ENCODE results near the gene TGFBR2. TPM values are rescaled to one million over a fixed set of nuclear protein-coding genes. Genes with fewer than 3 reads are reported as not detected.

Gene TGFBR2
- total RNA-seq, 1 donor from 2014 or later = 39.9 TPM

DNA sequence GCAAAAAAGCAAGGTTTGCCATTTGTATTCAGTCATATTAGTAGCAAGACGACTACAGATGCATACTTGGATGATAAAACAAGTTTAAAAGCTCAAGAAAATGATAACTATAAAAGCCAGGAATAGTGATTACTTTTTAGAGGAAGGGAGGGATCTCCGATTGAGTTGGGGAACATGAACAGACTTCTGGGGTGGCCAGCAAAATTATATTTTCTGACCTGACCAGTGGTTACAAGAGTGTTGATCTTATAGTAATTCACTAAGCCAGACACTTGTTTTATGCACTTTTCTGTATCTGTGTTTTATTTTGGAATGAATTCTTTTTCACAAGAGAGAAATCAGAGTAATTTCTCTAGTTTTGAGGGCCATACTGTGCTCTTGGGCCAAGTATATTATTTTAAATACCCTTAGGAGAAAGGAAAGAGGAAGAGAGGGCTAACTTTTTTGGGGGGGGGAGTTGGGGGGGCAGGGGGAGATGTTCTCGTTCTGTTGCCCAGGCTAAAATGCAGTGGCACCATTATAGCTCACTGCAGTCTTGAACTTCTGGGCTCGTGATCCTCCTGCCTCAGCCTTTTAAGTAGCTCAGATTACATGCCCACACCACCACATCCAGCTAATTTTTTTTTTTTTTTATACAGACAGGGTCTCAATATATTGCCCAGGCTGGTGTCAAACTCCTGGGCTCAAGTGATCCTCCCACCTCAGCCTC, 57.3 kb downstream of the TGFBR2 start:
- Histone ChIP-seq H3K9ac (ENCODE audit: low read length) (no peak overlapping the region), H4K20me1 (ENCODE audit: insufficient read depth, low read length) (no peaks in the 10 kb centered on the region), H3K27ac (ENCODE audit: low read depth, low read length) (no peak overlapping the region), H3K36me3 (ENCODE audit: insufficient read depth, low read length) (peaks cover 27% of the 10 kb centered on the region), H3K4me2 (ENCODE audit: low read length) (no peak overlapping the region), H3K9me3 (ENCODE audit: insufficient read depth, low read depth, low read length) (no peaks in the 10 kb centered on the region), H3K27me3 (ENCODE audit: insufficient read depth, low read length) (no peaks in the 10 kb centered on the region), H3K4me1 (ENCODE audit: insufficient read depth, low read length) (peaks cover 37% of the 10 kb centered on the region), H3K4me3 (ENCODE audit: insufficient read depth, low read depth, low read length) (no peak overlapping the region), H3K79me2 (ENCODE audit: insufficient read depth, low read length) (peaks cover 32% of the 10 kb centered on the region), H2AFZ (ENCODE audit: low read depth, low read length) (no peak overlapping the region)
- no peak for FAIRE-seq
- no peak for DNase-seq (ENCODE audit: low read depth)
- Mint-ChIP-seq H3K27ac (ENCODE audit: unreplicated experiment) (peak overlapping the region; percentile 42), H3K4me1 (ENCODE audit: low read depth, unreplicated experiment) (peaks cover 60% of the 10 kb centered on the region), H3K36me3 (ENCODE audit: low read depth, unreplicated experiment) (peaks cover 2% of the 10 kb centered on the region), H3K4me3 (ENCODE audit: unreplicated experiment) (no peak overlapping the region), H3K9me3 (ENCODE audit: unreplicated experiment) (no peaks in the 10 kb centered on the region), H3K27me3 (ENCODE audit: low read depth, unreplicated experiment) (no peaks in the 10 kb centered on the region)
- no peak for TF ChIP-seq EZH2 (IDR thresholded peaks at IDR 0.05; ENCODE audit: insufficient read depth, low read length)
- TF ChIP-seq, protein P1, sequence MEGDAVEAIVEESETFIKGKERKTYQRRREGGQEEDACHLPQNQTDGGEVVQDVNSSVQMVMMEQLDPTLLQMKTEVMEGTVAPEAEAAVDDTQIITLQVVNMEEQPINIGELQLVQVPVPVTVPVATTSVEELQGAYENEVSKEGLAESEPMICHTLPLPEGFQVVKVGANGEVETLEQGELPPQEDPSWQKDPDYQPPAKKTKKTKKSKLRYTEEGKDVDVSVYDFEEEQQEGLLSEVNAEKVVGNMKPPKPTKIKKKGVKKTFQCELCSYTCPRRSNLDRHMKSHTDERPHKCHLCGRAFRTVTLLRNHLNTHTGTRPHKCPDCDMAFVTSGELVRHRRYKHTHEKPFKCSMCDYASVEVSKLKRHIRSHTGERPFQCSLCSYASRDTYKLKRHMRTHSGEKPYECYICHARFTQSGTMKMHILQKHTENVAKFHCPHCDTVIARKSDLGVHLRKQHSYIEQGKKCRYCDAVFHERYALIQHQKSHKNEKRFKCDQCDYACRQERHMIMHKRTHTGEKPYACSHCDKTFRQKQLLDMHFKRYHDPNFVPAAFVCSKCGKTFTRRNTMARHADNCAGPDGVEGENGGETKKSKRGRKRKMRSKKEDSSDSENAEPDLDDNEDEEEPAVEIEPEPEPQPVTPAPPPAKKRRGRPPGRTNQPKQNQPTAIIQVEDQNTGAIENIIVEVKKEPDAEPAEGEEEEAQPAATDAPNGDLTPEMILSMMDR (IDR thresholded peaks at IDR 0.05; ENCODE audit: insufficient read depth, low read depth, low read length) = no peak

DNA sequence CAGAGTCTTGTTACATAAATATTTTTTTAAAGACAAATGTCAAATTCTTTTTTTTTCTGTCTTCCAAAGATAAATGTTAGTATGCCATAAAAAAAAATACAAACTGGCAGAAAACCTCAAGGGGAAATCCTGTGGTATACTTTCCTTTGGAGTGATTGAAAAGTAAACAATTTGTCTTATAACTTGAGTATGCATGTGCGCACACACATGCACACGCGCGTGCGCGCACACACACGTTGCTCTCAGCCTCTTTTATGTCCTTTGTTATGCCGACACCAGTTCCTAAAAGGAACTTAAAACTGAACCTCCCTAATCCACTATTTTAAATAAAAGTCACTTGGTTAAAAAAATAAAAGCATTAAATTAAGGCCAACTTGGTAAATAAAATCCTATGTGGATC, 58.1 kb downstream of the TGFBR2 start:
- no peak for FAIRE-seq
- Mint-ChIP-seq H3K9me3 (ENCODE audit: unreplicated experiment) (no peaks in the 10 kb centered on the region), H3K27ac (ENCODE audit: unreplicated experiment) (no peak overlapping the region), H3K27me3 (ENCODE audit: low read depth, unreplicated experiment) (no peaks in the 10 kb centered on the region), H3K36me3 (ENCODE audit: low read depth, unreplicated experiment) (peaks cover 6% of the 10 kb centered on the region), H3K4me1 (ENCODE audit: low read depth, unreplicated experiment) (peaks cover 56% of the 10 kb centered on the region), H3K4me3 (ENCODE audit: unreplicated experiment) (no peak overlapping the region)
- H3K9ac ChIP-seq (ENCODE audit: low read length) = no peak overlapping the region
- no peak overlapping the region for H3K4me2 ChIP-seq (ENCODE audit: low read length)
- no peak overlapping the region for H3K27ac ChIP-seq (ENCODE audit: low read depth, low read length)
- no peaks in the 10 kb centered on the region for H4K20me1 ChIP-seq (ENCODE audit: insufficient read depth, low read length)
- no peak overlapping the region for H3K4me3 ChIP-seq (ENCODE audit: insufficient read depth, low read depth, low read length)
- no peaks in the 10 kb centered on the region for H3K27me3 ChIP-seq (ENCODE audit: insufficient read depth, low read length)
- H3K4me1 ChIP-seq (ENCODE audit: insufficient read depth, low read length) = peaks cover 29% of the 10 kb centered on the region
- peaks cover 27% of the 10 kb centered on the region for H3K36me3 ChIP-seq (ENCODE audit: insufficient read depth, low read length)
- no peaks in the 10 kb centered on the region for H3K9me3 ChIP-seq (ENCODE audit: insufficient read depth, low read depth, low read length)
- no peak for DNase-seq (ENCODE audit: low read depth)
- peaks cover 36% of the 10 kb centered on the region for H3K79me2 ChIP-seq (ENCODE audit: insufficient read depth, low read length)
- TF ChIP-seq EZH2 (IDR thresholded peaks at IDR 0.05; ENCODE audit: insufficient read depth, low read length) = no peak
- TF ChIP-seq, protein P1 (IDR thresholded peaks at IDR 0.05; ENCODE audit: insufficient read depth, low read depth, low read length) = no peak
- H2AFZ ChIP-seq (ENCODE audit: low read depth, low read length) = no peak overlapping the region

DNA sequence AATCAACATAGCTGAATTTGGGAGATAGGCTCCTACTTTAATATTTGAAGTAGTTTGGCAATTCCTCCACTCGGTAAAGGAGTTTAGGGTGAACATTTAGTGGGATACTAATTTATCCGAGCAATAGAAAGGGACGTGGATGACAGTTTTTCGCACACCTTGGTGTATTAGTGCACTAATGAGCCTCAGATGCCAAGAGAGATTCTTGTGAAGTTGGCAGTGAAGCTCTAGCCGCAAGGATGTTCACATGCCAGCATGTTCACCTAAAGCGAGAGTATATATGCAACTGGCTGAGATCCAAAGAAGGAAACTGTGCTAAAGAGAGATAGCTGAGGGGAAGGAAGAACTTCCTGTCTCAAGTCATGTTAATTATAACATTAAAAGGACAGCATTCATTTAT, 58.5 kb downstream of the TGFBR2 start:
- Histone ChIP-seq H3K4me3 (ENCODE audit: insufficient read depth, low read depth, low read length) (no peak overlapping the region), H3K4me1 (ENCODE audit: insufficient read depth, low read length) (peaks cover 25% of the 10 kb centered on the region), H3K36me3 (ENCODE audit: insufficient read depth, low read length) (peaks cover 27% of the 10 kb centered on the region), H3K27me3 (ENCODE audit: insufficient read depth, low read length) (no peaks in the 10 kb centered on the region), H3K27ac (ENCODE audit: low read depth, low read length) (no peak overlapping the region), H3K9me3 (ENCODE audit: insufficient read depth, low read depth, low read length) (no peaks in the 10 kb centered on the region), H4K20me1 (ENCODE audit: insufficient read depth, low read length) (no peaks in the 10 kb centered on the region), H3K9ac (ENCODE audit: low read length) (no peak overlapping the region), H3K4me2 (ENCODE audit: low read length) (no peak overlapping the region), H3K79me2 (ENCODE audit: insufficient read depth, low read length) (peaks cover 40% of the 10 kb centered on the region), H2AFZ (ENCODE audit: low read depth, low read length) (no peak overlapping the region)
- H3K9me3 Mint-ChIP-seq (ENCODE audit: unreplicated experiment) = no peaks in the 10 kb centered on the region
- H3K27me3 Mint-ChIP-seq (ENCODE audit: low read depth, unreplicated experiment) = no peaks in the 10 kb centered on the region
- H3K4me3 Mint-ChIP-seq (ENCODE audit: unreplicated experiment) = no peak overlapping the region
- no peak overlapping the region for H3K27ac Mint-ChIP-seq (ENCODE audit: unreplicated experiment)
- DNase-seq (ENCODE audit: low read depth) = no peak
- H3K4me1 Mint-ChIP-seq (ENCODE audit: low read depth, unreplicated experiment) = peaks cover 54% of the 10 kb centered on the region
- H3K36me3 Mint-ChIP-seq (ENCODE audit: low read depth, unreplicated experiment) = peaks cover 6% of the 10 kb centered on the region
- TF ChIP-seq EZH2 (IDR thresholded peaks at IDR 0.05; ENCODE audit: insufficient read depth, low read length) = no peak
- FAIRE-seq = peak; percentile 50
